IPS-15b (cell line): Measurements from ENCODE around the gene CLIC6.
"Not testable (repeated sequence)": the region's sequence is repeated elsewhere in the genome, so short reads cannot be mapped to it uniquely, and the experiment has no call there.

Experiments used
- H3K27me3 ChIP-seq: one replicate; pipeline ENCODE4 v1.6.1; 2013; ENCODE audit warnings: low read length; ENCODE audit not compliant: control insufficient read depth, insufficient read depth
- H3K36me3 ChIP-seq: one replicate; pipeline ENCODE4 v1.6.1; 2013; ENCODE audit warnings: low read length; ENCODE audit not compliant: control insufficient read depth, insufficient read depth
- H3K4me1 ChIP-seq: one replicate; pipeline ENCODE4 v1.6.1; 2013; ENCODE audit warnings: mild to moderate bottlenecking, low read length; ENCODE audit not compliant: control insufficient read depth, insufficient read depth
- H3K4me3 ChIP-seq: one replicate; pipeline ENCODE4 v1.5.1; 2013; ENCODE audit warnings: low read depth, low read length
- H3K9ac ChIP-seq: one replicate; pipeline ENCODE4 v1.6.1; 2013; ENCODE audit warnings: low read depth, mild to moderate bottlenecking, low read length
- H3K9me3 ChIP-seq: one replicate; pipeline ENCODE4 v1.6.1; 2013; ENCODE audit warnings: mild to moderate bottlenecking, low read length; ENCODE audit not compliant: control insufficient read depth, insufficient read depth

CLIC6 gene

GRCh38 chr21:34715985-34716596 is 47.3 kb downstream of the CLIC6 start:
- H3K4me3 ChIP-seq, result no peak overlapping the region
- no peaks in the 10 kb centered on the region for H3K36me3 ChIP-seq
- H3K27me3 ChIP-seq, result no peaks in the 10 kb centered on the region
- no peak overlapping the region for H3K9ac ChIP-seq
- no peaks in the 10 kb centered on the region for H3K4me1 ChIP-seq
- H3K9me3 ChIP-seq, result no peaks in the 10 kb centered on the region

GRCh38 chr21:34718529-34718928 is 49.7 kb downstream of the CLIC6 start:
- not testable (repeated sequence) for H3K9ac ChIP-seq, H3K9me3 ChIP-seq, H3K36me3 ChIP-seq, H3K4me1 ChIP-seq, H3K4me3 ChIP-seq, H3K27me3 ChIP-seq

- Histone ChIP-seq H3K27me3 (no peaks in the 10 kb centered on the region), H3K9ac (no peak overlapping the region), H3K4me1 (no peaks in the 10 kb centered on the region), H3K9me3 (no peaks in the 10 kb centered on the region), H3K4me3 (no peak overlapping the region), H3K36me3 (no peaks in the 10 kb centered on the region)
Observed at GRCh38 chr21:34722684-34723300, 54.0 kb downstream of the CLIC6 start.

GRCh38 chr21:34724131-34724856 is 55.5 kb downstream of the CLIC6 start:
- no peak overlapping the region for H3K9ac ChIP-seq
- H3K27me3 ChIP-seq, result no peaks in the 10 kb centered on the region
- no peaks in the 10 kb centered on the region for H3K9me3 ChIP-seq
- H3K36me3 ChIP-seq, result no peaks in the 10 kb centered on the region
- no peak overlapping the region for H3K4me3 ChIP-seq
- H3K4me1 ChIP-seq, result no peaks in the 10 kb centered on the region

- H3K4me3 ChIP-seq, result no peak overlapping the region
- H3K36me3 ChIP-seq, result no peaks in the 10 kb centered on the region
- H3K9ac ChIP-seq, result no peak overlapping the region
- H3K27me3 ChIP-seq, result no peaks in the 10 kb centered on the region
- no peaks in the 10 kb centered on the region for H3K9me3 ChIP-seq
- H3K4me1 ChIP-seq, result no peaks in the 10 kb centered on the region
Observed at GRCh38 chr21:34724857-34725195, 56.0 kb downstream of the CLIC6 start.

GRCh38 chr21:34726627-34727337 is 58.0 kb downstream of the CLIC6 start:
- Histone ChIP-seq H3K9me3 (no peaks in the 10 kb centered on the region), H3K27me3 (no peaks in the 10 kb centered on the region), H3K4me3 (no peak overlapping the region)

GRCh38 chr21:34728479-34728878 is 59.7 kb downstream of the CLIC6 start:
- H3K9ac ChIP-seq, result no peak overlapping the region
- no peaks in the 10 kb centered on the region for H3K27me3 ChIP-seq
- H3K9me3 ChIP-seq, result no peaks in the 10 kb centered on the region
- no peaks in the 10 kb centered on the region for H3K4me1 ChIP-seq
- no peaks in the 10 kb centered on the region for H3K36me3 ChIP-seq
- H3K4me3 ChIP-seq, result no peak overlapping the region

More at GRCh38 chr21:34726627-34727337, 58.0 kb downstream of the CLIC6 start:
- H3K4me1 ChIP-seq, result no peaks in the 10 kb centered on the region
- H3K36me3 ChIP-seq, result no peaks in the 10 kb centered on the region
- H3K9ac ChIP-seq, result no peak overlapping the region

- no peaks in the 10 kb centered on the region for H3K4me1 ChIP-seq
- no peak overlapping the region for H3K4me3 ChIP-seq
- H3K36me3 ChIP-seq, result no peaks in the 10 kb centered on the region
- H3K9ac ChIP-seq, result no peak overlapping the region
- H3K9me3 ChIP-seq, result no peaks in the 10 kb centered on the region
- no peaks in the 10 kb centered on the region for H3K27me3 ChIP-seq
Observed at GRCh38 chr21:34730194-34730593, 61.4 kb downstream of the CLIC6 start.

- Histone ChIP-seq H3K27me3 (no peaks in the 10 kb centered on the region), H3K36me3 (no peaks in the 10 kb centered on the region), H3K4me1 (no peaks in the 10 kb centered on the region), H3K9ac (no peak overlapping the region), H3K9me3 (no peaks in the 10 kb centered on the region), H3K4me3 (no peak overlapping the region)
Observed at GRCh38 chr21:34730756-34731445, 62.1 kb downstream of the CLIC6 start.

- Histone ChIP-seq H3K9ac (no peak overlapping the region), H3K36me3 (no peaks in the 10 kb centered on the region), H3K4me1 (no peaks in the 10 kb centered on the region), H3K27me3 (no peaks in the 10 kb centered on the region), H3K4me3 (no peak overlapping the region), H3K9me3 (no peaks in the 10 kb centered on the region)
Observed at GRCh38 chr21:34732388-34732821, 63.6 kb downstream of the CLIC6 start.

- H3K4me1 ChIP-seq, result no peaks in the 10 kb centered on the region
- H3K27me3 ChIP-seq, result no peaks in the 10 kb centered on the region
- no peaks in the 10 kb centered on the region for H3K36me3 ChIP-seq
- H3K4me3 ChIP-seq, result no peak overlapping the region
- no peak overlapping the region for H3K9ac ChIP-seq
- no peaks in the 10 kb centered on the region for H3K9me3 ChIP-seq
Observed at GRCh38 chr21:34733852-34734251, 65.1 kb downstream of the CLIC6 start.
